ENCODE measurements around the gene CPT1B. TPM values are rescaled to one million over a fixed set of nuclear protein-coding genes. Genes with fewer than 3 reads are reported as not detected.

Gene CPT1B
- total RNA-seq, 1 experiment from 2014 or later, result 13.1 TPM

GRCh38 chr22:50625568-50626313 lies 47.5 kb upstream of the CPT1B start:
- H3K9ac ChIP-seq (ENCODE audit: low read length), result no peak overlapping the region
- H3K79me2 ChIP-seq (ENCODE audit: low read length), result peaks cover 3% of the 10 kb centered on the region; the same call in 1 of the 2 replicates
- ChIA-PET CTCF (no interaction called here), POLR2A (ENCODE audit: unreplicated experiment) (no interaction called here)
- no peaks in the 10 kb centered on the region for H3K9me2 ChIP-seq (replicated peaks; ENCODE audit: low read length)
- ATAC-seq (no peak), DNase-seq (no peak)
- no peaks in the 10 kb centered on the region for H3F3A ChIP-seq (ENCODE audit: low read length, unreplicated experiment)
- no peak overlapping the region for H3K27ac ChIP-seq (ENCODE audit: low read length)
- no peaks in the 10 kb centered on the region for H3K27me3 ChIP-seq (ENCODE audit: low read length)
- no peak overlapping the region for H2AFZ ChIP-seq (ENCODE audit: low read length)
- H3K4me3 ChIP-seq (ENCODE audit: low read length), result no peak overlapping the region
- H4K20me1 ChIP-seq (ENCODE audit: low read length), result no peaks in the 10 kb centered on the region
- TF ChIP-seq EZH2 (IDR thresholded peaks at IDR 0.05; ENCODE audit: low read length, unreplicated experiment), result no peak
- TF ChIP-seq, protein P1, sequence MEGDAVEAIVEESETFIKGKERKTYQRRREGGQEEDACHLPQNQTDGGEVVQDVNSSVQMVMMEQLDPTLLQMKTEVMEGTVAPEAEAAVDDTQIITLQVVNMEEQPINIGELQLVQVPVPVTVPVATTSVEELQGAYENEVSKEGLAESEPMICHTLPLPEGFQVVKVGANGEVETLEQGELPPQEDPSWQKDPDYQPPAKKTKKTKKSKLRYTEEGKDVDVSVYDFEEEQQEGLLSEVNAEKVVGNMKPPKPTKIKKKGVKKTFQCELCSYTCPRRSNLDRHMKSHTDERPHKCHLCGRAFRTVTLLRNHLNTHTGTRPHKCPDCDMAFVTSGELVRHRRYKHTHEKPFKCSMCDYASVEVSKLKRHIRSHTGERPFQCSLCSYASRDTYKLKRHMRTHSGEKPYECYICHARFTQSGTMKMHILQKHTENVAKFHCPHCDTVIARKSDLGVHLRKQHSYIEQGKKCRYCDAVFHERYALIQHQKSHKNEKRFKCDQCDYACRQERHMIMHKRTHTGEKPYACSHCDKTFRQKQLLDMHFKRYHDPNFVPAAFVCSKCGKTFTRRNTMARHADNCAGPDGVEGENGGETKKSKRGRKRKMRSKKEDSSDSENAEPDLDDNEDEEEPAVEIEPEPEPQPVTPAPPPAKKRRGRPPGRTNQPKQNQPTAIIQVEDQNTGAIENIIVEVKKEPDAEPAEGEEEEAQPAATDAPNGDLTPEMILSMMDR (conservative IDR thresholded peaks at IDR 0.05; ENCODE audit: low read depth, low read length), result peak; percentile 25; the same call in 1 of the 2 replicates
- H3K36me3 ChIP-seq (ENCODE audit: low read depth, low read length), result no peaks in the 10 kb centered on the region
- BruUV-seq (replicated peaks), result no TSS peak
- peaks cover 25% of the 10 kb centered on the region for H3K4me1 ChIP-seq (ENCODE audit: insufficient read depth, low read length)
- intact Hi-C loops (cut with micrococcal nuclease), result no loop called here
- no peak overlapping the region for H3K4me2 ChIP-seq (ENCODE audit: low read length)
- H3K9me3 ChIP-seq (ENCODE audit: low read length), result no peaks in the 10 kb centered on the region

GRCh38 chr22:50625131-50625567 lies 46.9 kb upstream of the CPT1B start:
- no peak overlapping the region for H3K9ac ChIP-seq (ENCODE audit: low read length)
- DNase-seq (no peak), ATAC-seq (no peak)
- H3K9me2 ChIP-seq (replicated peaks; ENCODE audit: low read length), result no peaks in the 10 kb centered on the region
- no peaks in the 10 kb centered on the region for H4K20me1 ChIP-seq (ENCODE audit: low read length)
- no peak overlapping the region for H3K27ac ChIP-seq (ENCODE audit: low read length)
- no peak overlapping the region for H3K4me2 ChIP-seq (ENCODE audit: low read length)
- ChIA-PET CTCF (no interaction called here), POLR2A (ENCODE audit: unreplicated experiment) (no interaction called here)
- no peak for TF ChIP-seq EZH2phosphoT487 (IDR thresholded peaks at IDR 0.05; ENCODE audit: borderline replicate concordance, low read length)
- no peak overlapping the region for H3K4me3 ChIP-seq (ENCODE audit: low read length)
- no peaks in the 10 kb centered on the region for H3F3A ChIP-seq (ENCODE audit: low read length, unreplicated experiment)
- intact Hi-C loops (cut with micrococcal nuclease), result no loop called here
- no peaks in the 10 kb centered on the region for H3K9me3 ChIP-seq (ENCODE audit: low read length)
- no peaks in the 10 kb centered on the region for H3K36me3 ChIP-seq (ENCODE audit: low read depth, low read length)
- no TSS peak for BruUV-seq (replicated peaks)
- H2AFZ ChIP-seq (ENCODE audit: low read length), result no peak overlapping the region
- peaks cover 3% of the 10 kb centered on the region; the same call in 1 of the 2 replicates for H3K79me2 ChIP-seq (ENCODE audit: low read length)
- H3K4me1 ChIP-seq (ENCODE audit: insufficient read depth, low read length), result peaks cover 28% of the 10 kb centered on the region
- H3K27me3 ChIP-seq (ENCODE audit: low read length), result no peaks in the 10 kb centered on the region

GRCh38 chr22:50624347-50625130 lies 46.3 kb upstream of the CPT1B start:
- intact Hi-C loops (cut with micrococcal nuclease), result loop anchor here (5.0 kb wide), 1 partner anchor 97 kb away; the partner anchor contains the start of gene SCO2
- no peak overlapping the region for H3K27ac ChIP-seq (ENCODE audit: low read length)
- no peaks in the 10 kb centered on the region for H3K27me3 ChIP-seq (ENCODE audit: low read length)
- no peak overlapping the region for H2AFZ ChIP-seq (ENCODE audit: low read length)
- no peaks in the 10 kb centered on the region for H4K20me1 ChIP-seq (ENCODE audit: low read length)
- no peak overlapping the region for H3K4me3 ChIP-seq (ENCODE audit: low read length)
- H3F3A ChIP-seq (ENCODE audit: low read length, unreplicated experiment), result no peaks in the 10 kb centered on the region
- peaks cover 28% of the 10 kb centered on the region for H3K4me1 ChIP-seq (ENCODE audit: insufficient read depth, low read length)
- H3K36me3 ChIP-seq (ENCODE audit: low read depth, low read length), result no peaks in the 10 kb centered on the region
- ChIA-PET CTCF (no interaction called here), POLR2A (ENCODE audit: unreplicated experiment) (no interaction called here)
- ATAC-seq (no peak), DNase-seq (no peak)
- peaks cover 3% of the 10 kb centered on the region; the same call in 1 of the 2 replicates for H3K79me2 ChIP-seq (ENCODE audit: low read length)
- TF ChIP-seq, protein P1 (conservative IDR thresholded peaks at IDR 0.05; ENCODE audit: low read depth, low read length), result no peak
- TF ChIP-seq EZH2 (IDR thresholded peaks at IDR 0.05; ENCODE audit: low read length, unreplicated experiment), result no peak
- H3K4me2 ChIP-seq (ENCODE audit: low read length), result no peak overlapping the region
- no TSS peak for BruUV-seq (replicated peaks)
- H3K9me2 ChIP-seq (replicated peaks; ENCODE audit: low read length), result no peaks in the 10 kb centered on the region
- no peak overlapping the region for H3K9ac ChIP-seq (ENCODE audit: low read length)
- no peaks in the 10 kb centered on the region for H3K9me3 ChIP-seq (ENCODE audit: low read length)

Measured in PC-3 (cell line).